Vagina (tissue), 2 donors: ENCODE results near the gene CRYBA4.

Experiments used
- POLR2A ChIP-seq, 2 donors: fragments of 450-650 bp; IDR thresholded peaks; one replicate each; pipeline ENCODE4 v1.6.1; 2017; ENCODE audit warnings: antibody characterized with exemption in 2 of 2, mild to moderate bottlenecking in 2 of 2, moderate library complexity in 2 of 2
- POLR2AphosphoS5 ChIP-seq, 2 donors: sonication (generic); formaldehyde crosslinking; IDR thresholded peaks; one replicate each; pipeline ENCODE4 v1.9.0; 2017; ENCODE audit warnings: antibody characterized with exemption in 2 of 2, mild to moderate bottlenecking in 2 of 2, low read depth in 1 of 2; ENCODE audit not compliant: insufficient read depth in 1 of 2
- TF ChIP-seq, protein P1 (sequence below), 3 experiments: fragments of 450-650 bp in 2 of 3; fragments of 200-600 bp in 1 of 3; sonication (generic) in 1 of 3; IDR thresholded peaks; one replicate each; pipeline ENCODE4 v1.5.1; 2017 to 2019; ENCODE audit warnings: antibody characterized with exemption in 3 of 3, mild to moderate bottlenecking in 2 of 3, moderate library complexity in 2 of 3

DNA sequence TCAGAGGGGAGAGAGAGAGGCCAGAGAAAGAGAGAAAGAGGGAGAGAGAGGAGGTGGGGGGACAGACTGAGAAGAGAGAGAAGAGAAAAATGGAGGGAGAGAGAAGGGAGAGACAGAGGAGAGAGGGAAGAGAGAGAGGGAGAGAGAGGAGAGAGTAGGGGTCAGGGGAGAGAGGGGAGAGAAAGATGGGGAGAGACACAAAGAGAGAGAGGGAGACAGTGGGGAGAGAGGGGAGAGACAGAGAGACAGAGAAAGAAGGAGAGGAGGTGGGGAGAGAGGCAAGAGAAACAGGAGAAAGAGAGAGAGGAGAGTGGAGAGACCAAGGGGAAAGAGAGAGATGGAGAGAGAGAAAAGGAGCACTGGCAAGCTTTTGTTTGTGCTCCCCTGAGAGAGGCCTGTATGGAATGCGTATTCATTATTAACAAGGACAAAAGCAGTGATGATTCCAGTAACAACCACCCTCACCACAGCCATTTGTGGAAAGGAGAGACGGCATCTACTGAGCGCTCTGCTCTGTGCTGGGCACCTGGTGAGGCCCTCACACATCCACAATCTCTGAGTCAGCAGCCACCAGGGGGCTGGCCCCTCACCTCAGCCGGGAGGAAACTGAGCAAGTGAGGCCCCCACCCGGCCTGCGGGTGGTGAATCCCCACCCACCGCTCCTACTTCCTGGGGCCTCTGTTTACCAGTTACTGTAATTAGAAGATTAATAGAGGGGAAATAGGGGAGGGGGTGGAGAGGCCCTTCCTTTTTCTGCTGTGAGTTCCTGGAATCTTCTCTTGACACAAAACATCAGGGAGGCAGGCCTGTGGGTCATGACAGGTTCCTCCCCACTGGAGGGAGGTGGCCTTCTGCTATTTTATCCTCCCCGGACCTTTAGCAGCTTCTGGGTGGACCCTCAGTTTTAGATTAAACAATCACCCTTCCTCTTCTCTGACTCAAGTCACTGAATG lies 21.0 kb downstream of the CRYBA4 start:
- TF ChIP-seq, protein P1, sequence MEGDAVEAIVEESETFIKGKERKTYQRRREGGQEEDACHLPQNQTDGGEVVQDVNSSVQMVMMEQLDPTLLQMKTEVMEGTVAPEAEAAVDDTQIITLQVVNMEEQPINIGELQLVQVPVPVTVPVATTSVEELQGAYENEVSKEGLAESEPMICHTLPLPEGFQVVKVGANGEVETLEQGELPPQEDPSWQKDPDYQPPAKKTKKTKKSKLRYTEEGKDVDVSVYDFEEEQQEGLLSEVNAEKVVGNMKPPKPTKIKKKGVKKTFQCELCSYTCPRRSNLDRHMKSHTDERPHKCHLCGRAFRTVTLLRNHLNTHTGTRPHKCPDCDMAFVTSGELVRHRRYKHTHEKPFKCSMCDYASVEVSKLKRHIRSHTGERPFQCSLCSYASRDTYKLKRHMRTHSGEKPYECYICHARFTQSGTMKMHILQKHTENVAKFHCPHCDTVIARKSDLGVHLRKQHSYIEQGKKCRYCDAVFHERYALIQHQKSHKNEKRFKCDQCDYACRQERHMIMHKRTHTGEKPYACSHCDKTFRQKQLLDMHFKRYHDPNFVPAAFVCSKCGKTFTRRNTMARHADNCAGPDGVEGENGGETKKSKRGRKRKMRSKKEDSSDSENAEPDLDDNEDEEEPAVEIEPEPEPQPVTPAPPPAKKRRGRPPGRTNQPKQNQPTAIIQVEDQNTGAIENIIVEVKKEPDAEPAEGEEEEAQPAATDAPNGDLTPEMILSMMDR (IDR thresholded peaks at IDR 0.05), result no peak
- TF ChIP-seq POLR2A (IDR thresholded peaks at IDR 0.05), result no peak
- TF ChIP-seq POLR2AphosphoS5 (IDR thresholded peaks at IDR 0.05; ENCODE audit: insufficient read depth in 1 of 2, low read depth in 1 of 2), result no peak
